Gastroesophageal sphincter (tissue), 4 donors: Measurements from ENCODE around the gene TFE3. TPM values are rescaled to one million over a fixed set of nuclear protein-coding genes. Genes with fewer than 3 reads are reported as not detected.

Source experiments
- ATAC-seq: fragments of 150-250 bp; one replicate; pipeline ENCODE4 v1.9.1; 2016; ENCODE audit warnings: mild to moderate bottlenecking, moderate library complexity
- H3K27ac ChIP-seq, 4 donors: fragments of 200-600 bp; sonication (generic) in 3 of 4; 1 replicate in 3 of 4; 2 replicates in 1 of 4; pipeline ENCODE4 v1.5.1; 2016 to 2019
- H3K27me3 ChIP-seq: fragments of 200-600 bp; sonication (generic); one replicate; pipeline ENCODE4 v1.5.1; 2019
- H3K36me3 ChIP-seq, 2 donors: fragments of 200-600 bp; sonication (generic); one replicate each; pipeline ENCODE4 v1.5.1; 2019; ENCODE audit warnings: control low read depth in 1 of 2
- H3K4me1 ChIP-seq, 3 donors: fragments of 200-600 bp; sonication (generic); 1 replicate in 2 of 3; 2 replicates in 1 of 3; pipeline ENCODE4 v1.5.1; 2016 to 2019; ENCODE audit warnings: control low read depth in 2 of 3
- H3K4me3 ChIP-seq, 2 donors: fragments of 200-600 bp; sonication (generic); one replicate each; pipeline ENCODE4 v1.5.1; 2019; ENCODE audit warnings: mild to moderate bottlenecking in 1 of 2, moderate library complexity in 1 of 2
- H3K9me3 ChIP-seq, 3 donors: fragments of 200-600 bp; sonication (generic); one replicate each; pipeline ENCODE4 v1.5.1; 2017 to 2019; ENCODE audit warnings: control low read depth in 2 of 3
- EP300 ChIP-seq: sonication (generic); formaldehyde crosslinking; IDR thresholded peaks from one replicate; pipeline ENCODE4 v1.6.1; 2017; ENCODE audit warnings: antibody characterized with exemption, mild to moderate bottlenecking
- POLR2A ChIP-seq, 2 donors: fragments of 450-650 bp; IDR thresholded peaks; one replicate each; pipeline ENCODE4 v1.6.1; 2017; ENCODE audit warnings: antibody characterized with exemption in 2 of 2, mild to moderate bottlenecking in 2 of 2, moderate library complexity in 1 of 2
- POLR2AphosphoS5 ChIP-seq: sonication (generic); formaldehyde crosslinking; IDR thresholded peaks from one replicate; pipeline ENCODE4 v1.6.1; 2017; ENCODE audit warnings: antibody characterized with exemption
- WGBS, 2 donors: methylation state at CpG; one replicate each; pipeline ENCODE4 v1.1.5; 2018; ENCODE audit warnings: low coverage in 1 of 2; 5-methylcytosine and 5-hydroxymethylcytosine counted together
- total RNA-seq, 4 donors: library from RNA; depleted of rRNA; stranded (reverse); fragments of >200 nt; gene quantifications; one replicate each; pipeline ENCODE4 v1.1.0, GENCODE V29; 2016
- TF ChIP-seq, protein P1 (sequence below), 4 experiments: fragments of 200-600 bp in 2 of 4; fragments of 450-650 bp in 2 of 4; sonication (generic) in 1 of 4; IDR thresholded peaks; one replicate each; pipeline ENCODE4 v1.5.1; 2017 to 2019; ENCODE audit warnings: antibody characterized with exemption in 4 of 4, mild to moderate bottlenecking in 2 of 4, moderate library complexity in 2 of 4

The TFE3 gene
- total RNA-seq, 4 donors from 2014 or later: 85.8 to 165 (median 107) TPM

DNA sequence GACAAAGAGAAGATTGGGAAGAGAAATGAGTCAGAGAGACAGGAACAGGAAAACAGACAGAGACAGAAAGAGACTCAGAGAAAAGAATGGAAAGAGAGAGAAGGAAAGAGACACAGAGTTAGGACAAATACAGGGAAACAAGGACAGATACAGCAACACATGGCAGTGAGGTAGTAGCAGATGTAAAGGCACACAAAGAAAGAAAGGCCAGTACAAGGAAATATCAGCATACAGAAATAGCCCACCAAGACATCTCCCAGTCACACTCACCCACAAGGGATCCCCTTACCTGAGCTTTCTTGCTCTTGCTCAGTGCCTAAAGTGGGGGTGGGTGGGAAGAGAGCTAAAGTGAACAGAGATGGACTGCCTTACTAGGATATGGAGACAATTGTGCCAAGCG is 45.3 kb downstream of the TFE3 start:
- 40% methylated on average over 1 of the region's 1 CpG; no CpG with 5 or more reads in 1 of the 2 donors for WGBS, 2 donors
- no peak for ATAC-seq

DNA sequence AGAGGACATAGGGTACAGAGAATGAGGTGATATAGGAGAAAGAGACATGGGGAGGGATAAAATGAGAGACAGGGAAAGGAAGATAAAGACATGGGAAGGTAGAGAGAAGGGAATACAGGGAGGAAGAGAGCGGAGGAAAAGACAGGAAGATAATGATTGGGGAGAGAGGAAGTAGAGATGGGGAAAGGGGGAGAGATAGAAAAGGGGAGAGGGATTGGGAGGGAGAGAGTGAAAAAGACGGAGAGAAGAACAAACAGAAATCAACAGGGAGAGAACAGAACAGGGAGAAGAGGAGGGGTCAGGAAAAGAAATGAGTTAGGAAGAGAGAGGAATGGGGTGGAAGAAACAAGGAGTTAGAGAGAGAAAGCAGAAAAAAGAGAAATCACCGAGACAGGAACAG is 45.7 kb downstream of the TFE3 start:
- no peak for ATAC-seq
- peaks cover 0 to 58% of the 10 kb centered on the region in 2 donors for H3K36me3 ChIP-seq

More for the DNA sequence above, 45.3 kb downstream of the TFE3 start:
- Histone ChIP-seq H3K4me1 (peaks cover 0 to 11% (median 0%) of the 10 kb centered on the region in 3 donors), H3K27me3 (no peaks in the 10 kb centered on the region), H3K36me3 (peaks cover 0 to 53% of the 10 kb centered on the region in 2 donors), H3K4me3 (no peak overlapping the region), H3K9me3 (no peaks in the 10 kb centered on the region), H3K27ac (no peak overlapping the region)
- TF ChIP-seq EP300: no peak
- TF ChIP-seq POLR2AphosphoS5: no peak
- TF ChIP-seq, protein P1, sequence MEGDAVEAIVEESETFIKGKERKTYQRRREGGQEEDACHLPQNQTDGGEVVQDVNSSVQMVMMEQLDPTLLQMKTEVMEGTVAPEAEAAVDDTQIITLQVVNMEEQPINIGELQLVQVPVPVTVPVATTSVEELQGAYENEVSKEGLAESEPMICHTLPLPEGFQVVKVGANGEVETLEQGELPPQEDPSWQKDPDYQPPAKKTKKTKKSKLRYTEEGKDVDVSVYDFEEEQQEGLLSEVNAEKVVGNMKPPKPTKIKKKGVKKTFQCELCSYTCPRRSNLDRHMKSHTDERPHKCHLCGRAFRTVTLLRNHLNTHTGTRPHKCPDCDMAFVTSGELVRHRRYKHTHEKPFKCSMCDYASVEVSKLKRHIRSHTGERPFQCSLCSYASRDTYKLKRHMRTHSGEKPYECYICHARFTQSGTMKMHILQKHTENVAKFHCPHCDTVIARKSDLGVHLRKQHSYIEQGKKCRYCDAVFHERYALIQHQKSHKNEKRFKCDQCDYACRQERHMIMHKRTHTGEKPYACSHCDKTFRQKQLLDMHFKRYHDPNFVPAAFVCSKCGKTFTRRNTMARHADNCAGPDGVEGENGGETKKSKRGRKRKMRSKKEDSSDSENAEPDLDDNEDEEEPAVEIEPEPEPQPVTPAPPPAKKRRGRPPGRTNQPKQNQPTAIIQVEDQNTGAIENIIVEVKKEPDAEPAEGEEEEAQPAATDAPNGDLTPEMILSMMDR (IDR thresholded peaks at IDR 0.05): no peak
- TF ChIP-seq POLR2A (IDR thresholded peaks at IDR 0.05): no peak

DNA sequence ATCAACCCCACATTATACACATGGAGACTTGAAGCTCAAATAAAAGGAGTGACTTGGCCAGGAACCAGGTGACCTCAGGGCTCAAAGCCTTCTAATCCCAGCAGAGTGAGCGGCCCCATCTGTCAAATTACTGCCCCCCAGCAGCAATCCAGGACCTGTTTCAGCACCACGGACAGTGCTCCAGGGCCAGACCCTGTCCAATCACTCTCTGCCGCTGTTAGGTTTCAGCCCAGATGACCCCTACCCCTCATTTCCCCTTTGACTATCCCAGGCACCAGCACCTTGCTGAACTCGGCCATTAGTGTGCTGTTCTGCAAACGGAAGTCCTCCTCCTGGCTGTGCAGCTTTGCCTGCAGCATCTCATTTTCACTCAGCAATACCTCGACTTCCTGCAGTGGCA is 46.2 kb downstream of the TFE3 start:
- no peak for ATAC-seq
- 40 to 59% methylated on average over 1 to 4 of the region's 6 CpGs for WGBS, 2 donors
- Histone ChIP-seq H3K4me3 (no peak overlapping the region), H3K27ac (no peak overlapping the region), H3K36me3 (peaks cover 0 to 62% of the 10 kb centered on the region in 2 donors), H3K4me1 (peaks cover 0 to 11% (median 0%) of the 10 kb centered on the region in 3 donors), H3K27me3 (no peaks in the 10 kb centered on the region), H3K9me3 (no peaks in the 10 kb centered on the region)
- TF ChIP-seq POLR2AphosphoS5: no peak
- TF ChIP-seq EP300: no peak
- TF ChIP-seq POLR2A (IDR thresholded peaks at IDR 0.05): no peak
- TF ChIP-seq, protein P1 (IDR thresholded peaks at IDR 0.05): no peak

More for the DNA sequence above, 45.7 kb downstream of the TFE3 start:
- H3K9me3 ChIP-seq: no peaks in the 10 kb centered on the region
- no peak for TF ChIP-seq POLR2AphosphoS5
- 83 to 95% methylated on average over 2 to 3 of the region's 3 CpGs for WGBS, 2 donors
- H3K27me3 ChIP-seq: no peaks in the 10 kb centered on the region
- H3K4me1 ChIP-seq: peaks cover 0 to 11% (median 0%) of the 10 kb centered on the region in 3 donors
- H3K27ac ChIP-seq: no peak overlapping the region
- no peak overlapping the region for H3K4me3 ChIP-seq

DNA sequence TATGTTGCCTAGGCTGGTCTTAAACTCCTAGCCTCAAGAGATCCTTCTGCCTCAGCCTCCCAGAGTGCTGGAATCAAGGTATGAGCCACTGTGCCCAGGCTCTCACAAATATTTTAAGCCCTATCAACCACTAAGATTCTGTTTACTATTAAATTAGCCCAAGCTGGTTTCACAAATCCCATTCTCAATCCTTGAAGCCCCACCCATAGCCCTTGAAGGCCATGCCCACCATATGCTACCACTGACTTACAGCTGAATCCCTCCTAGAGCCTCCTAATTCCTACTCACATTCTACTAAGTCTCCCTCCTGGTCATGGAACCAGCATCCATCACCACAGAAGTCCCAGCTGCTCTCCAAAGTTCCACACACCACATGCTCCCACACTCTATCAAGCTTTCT is 50.8 kb downstream of the TFE3 start:
- Histone ChIP-seq H3K36me3 (peaks cover 0 to 87% of the 10 kb centered on the region in 2 donors), H3K9me3 (no peaks in the 10 kb centered on the region), H3K4me3 (no peak overlapping the region), H3K4me1 (no peaks in the 10 kb centered on the region), H3K27me3 (no peaks in the 10 kb centered on the region), H3K27ac (no peak overlapping the region)
- TF ChIP-seq POLR2AphosphoS5: no peak
- TF ChIP-seq, protein P1 (IDR thresholded peaks at IDR 0.05): no peak
- no peak for TF ChIP-seq EP300
- no peak for TF ChIP-seq POLR2A (IDR thresholded peaks at IDR 0.05)
- ATAC-seq: no peak

DNA sequence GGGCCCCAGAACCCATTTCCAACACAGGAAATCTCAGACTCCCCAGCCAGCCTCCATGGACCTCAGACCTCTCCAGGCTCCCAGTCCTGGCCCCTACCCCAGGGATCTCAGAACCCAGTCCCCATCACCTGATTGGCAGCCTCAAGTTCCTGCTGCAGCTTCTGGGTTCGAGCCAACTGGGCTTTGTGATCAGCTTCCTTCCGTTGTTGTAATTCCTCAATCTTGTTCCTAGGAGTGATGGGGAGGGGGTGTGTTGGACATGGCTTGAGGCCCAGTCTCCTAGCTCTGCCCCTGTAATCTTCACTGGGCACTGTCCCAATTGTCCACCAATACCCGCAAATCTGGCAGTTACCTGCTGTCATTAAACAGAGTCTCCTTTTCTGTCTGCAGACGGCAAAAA is 53.7 kb downstream of the TFE3 start:
- no peak overlapping the region for H3K27ac ChIP-seq
- TF ChIP-seq EP300: no peak
- TF ChIP-seq POLR2AphosphoS5: no peak
- no peak for TF ChIP-seq POLR2A (IDR thresholded peaks at IDR 0.05)
- TF ChIP-seq, protein P1 (IDR thresholded peaks at IDR 0.05): no peak
- H3K36me3 ChIP-seq: peaks cover 0 to 82% of the 10 kb centered on the region in 2 donors
- ATAC-seq: no peak
- no peaks in the 10 kb centered on the region for H3K4me1 ChIP-seq
- H3K27me3 ChIP-seq: no peaks in the 10 kb centered on the region
- no peaks in the 10 kb centered on the region for H3K9me3 ChIP-seq
- 87% methylated on average over 2 of the region's 4 CpGs; no CpG with 5 or more reads in 1 of the 2 donors for WGBS, 2 donors
- no peak overlapping the region for H3K4me3 ChIP-seq
